ENCODE data around the gene QRFP.

GRCh38 chr9:130872508-130872907 lies 24.1 kb downstream of the QRFP start:
- TF ChIP-seq POLR2A (IDR thresholded peaks at IDR 0.05; ENCODE audit: low read depth, low read length) (no peak), TAF1 (IDR thresholded peaks at IDR 0.05; ENCODE audit: low read depth, low read length) (no peak)

Data from GM12891 (cell line).